Activated T-helper 9 cell treated with anti-CD3 and anti-CD28 coated beads, Interleukin-2, amount 50 U/mL, for 16 hours (primary cell): ENCODE data around the gene SMARCD2.
A peak's percentile ranks its signal among the peaks of the same experiment; 100 is the strongest.
"Not testable (repeated sequence)": the region's sequence is repeated elsewhere in the genome, so short reads cannot be mapped to it uniquely, and the experiment has no call there.

Experiments
- DNase-seq: peaks from one replicate; pipeline ENCODE4 v3.0.0-alpha.2; 2020; ENCODE audit warnings: low read depth

Gene SMARCD2

GRCh38 chr17:63850401-63850800 lies 7.9 kb upstream of the SMARCD2 start:
- DNase-seq = no peak

DNA sequence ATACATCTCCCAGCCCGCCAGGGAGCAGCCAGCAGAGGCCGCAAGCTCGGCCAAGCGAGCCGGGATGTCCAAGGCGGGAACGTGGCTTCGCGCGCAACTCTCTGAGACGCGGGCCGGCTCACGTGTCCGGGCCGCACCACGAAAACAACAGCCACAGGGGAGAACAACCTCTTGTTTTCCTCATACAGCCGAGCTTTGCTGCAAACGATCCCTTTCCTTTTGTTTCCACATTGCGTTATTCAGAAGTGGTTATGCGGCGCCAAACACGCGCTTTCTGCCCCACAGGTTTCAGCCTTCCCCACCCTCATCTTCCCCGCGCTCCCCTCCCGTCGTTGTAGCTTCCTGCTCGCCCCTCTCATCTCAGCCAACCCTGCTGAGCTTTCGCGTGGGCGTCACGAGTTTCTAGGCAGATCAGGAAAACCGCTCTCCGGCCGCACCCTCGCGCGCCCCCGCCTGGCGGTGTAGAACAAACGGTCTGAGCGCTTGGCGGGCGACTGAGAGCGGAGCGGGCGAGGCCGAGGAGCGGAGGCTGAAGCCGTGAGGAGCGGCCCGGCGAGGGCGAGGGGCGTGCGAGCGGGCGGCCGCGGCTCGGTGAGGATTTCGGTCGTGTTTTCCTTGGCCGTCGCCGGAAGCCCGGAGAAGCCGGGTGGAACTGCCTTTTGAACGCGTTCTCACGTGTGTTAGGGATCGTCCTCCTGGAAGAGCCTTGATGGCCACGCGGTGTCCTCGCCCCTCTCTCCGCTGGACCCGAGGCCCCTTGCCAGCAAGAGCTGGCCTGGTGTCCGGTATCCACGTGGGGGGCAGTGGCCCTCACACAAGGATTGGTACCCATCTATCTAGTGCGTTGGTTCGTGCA lies 6.6 kb upstream of the SMARCD2 start:
- peak; percentile 91 for DNase-seq

- DNase-seq = no peak
These were observed 5.2 kb upstream of the SMARCD2 start for GRCh38 chr17:63847525-63848249.

DNA sequence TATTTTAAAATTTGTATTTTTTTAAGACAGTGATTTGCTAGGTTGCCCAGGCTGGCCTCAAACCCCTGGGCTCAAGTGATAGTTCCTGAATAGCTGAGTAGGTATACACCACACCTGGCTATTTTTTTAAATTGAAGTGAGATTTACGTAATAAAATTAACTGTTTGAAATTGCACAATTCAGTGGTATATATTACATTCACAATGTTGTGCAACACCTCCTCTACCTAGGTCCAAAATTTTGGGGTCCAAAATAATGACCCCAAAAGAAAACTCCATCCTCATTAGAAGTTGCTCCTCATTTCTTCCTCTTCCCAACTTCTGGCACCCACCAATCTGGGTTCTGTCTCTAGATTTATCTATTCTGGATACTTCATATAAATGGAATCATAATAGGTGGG lies 3.0 kb upstream of the SMARCD2 start:
- no peak for DNase-seq

GRCh38 chr17:63843910-63844677 lies 1.6 kb upstream of the SMARCD2 start:
- DNase-seq = no peak

DNA sequence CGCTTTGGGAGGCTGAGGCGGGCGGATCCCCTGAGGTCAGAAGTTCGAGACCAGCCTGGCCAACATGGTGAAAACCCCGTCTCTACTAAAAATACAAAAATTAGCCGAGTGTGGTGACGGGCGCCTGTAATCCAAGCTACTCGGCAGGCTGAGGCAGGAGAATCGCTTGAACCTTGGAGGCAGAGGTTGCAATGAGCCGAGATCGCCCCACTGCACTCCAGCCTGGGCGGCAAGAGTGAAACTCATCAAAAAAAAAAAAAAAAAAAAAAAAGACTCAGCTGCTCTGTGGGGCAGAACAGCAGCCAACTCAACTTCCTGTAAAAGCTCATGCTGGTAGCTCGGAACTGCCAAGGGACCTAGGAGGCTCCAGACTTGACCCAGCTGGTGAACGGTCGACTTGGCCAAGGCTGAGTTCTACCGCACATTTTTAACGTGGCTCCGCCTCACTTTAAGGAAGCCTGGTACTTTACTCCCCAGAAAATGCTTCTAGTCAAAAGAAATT lies 953 bp upstream of the SMARCD2 start:
- not testable (repeated sequence) for DNase-seq

DNA sequence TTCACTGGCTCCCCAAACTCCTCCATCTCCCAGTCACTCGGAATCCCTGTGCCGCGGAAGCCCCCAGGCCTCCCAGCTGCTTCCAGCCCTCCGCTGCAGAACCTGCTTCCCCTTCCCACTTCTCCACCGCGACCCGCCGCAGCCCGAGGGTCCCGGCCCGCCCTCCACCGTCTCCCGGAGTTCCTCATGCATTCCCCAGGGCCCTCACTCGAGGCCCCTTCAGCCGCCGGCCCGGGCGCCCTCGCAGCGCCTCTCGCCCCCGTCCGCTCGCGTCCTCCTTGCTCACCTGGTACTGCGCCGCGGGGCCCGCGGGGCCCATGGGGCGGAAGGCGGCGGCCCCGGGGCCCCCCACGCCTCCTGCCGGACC lies 329 bp downstream of the SMARCD2 start:
- no peak for DNase-seq

DNA sequence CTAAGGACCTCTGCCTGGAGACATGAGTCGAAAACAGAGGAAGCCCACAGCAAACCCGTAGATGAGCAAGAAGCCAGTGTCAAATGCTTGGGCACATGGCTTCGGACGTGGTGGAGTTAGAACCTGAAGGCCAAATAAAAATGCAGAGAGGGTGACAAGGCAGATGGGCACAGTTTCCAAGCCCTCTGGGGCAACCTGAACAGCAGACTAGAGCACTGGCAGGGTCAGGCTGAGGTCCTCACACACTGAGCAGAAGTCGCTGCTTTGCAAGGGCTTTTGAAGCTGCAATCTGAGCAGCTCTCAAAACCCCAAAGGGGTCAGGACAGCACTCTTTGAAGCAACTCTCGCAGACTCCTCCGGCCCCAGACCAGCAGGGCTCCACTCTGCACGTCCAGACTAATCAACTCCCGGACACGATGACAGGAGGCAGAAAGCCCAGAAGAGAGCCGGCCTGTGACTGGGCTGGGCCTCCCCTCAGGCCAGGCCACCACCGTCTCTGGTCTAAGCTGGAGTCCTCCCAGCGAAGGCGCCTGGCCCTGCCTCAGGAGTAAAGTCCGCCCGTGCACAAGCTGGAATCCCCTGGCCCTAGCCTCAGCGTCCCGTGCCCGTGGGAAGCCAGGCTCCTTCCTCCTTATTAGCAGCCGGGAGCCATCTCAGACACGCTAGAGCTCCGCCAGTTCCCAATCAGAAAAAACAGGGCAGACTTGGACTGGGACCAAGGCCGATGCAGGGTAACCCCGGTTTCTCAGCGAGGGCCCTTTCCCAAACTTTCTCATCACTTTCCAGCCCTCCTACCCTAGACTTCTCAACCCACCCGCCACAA lies 924 bp downstream of the SMARCD2 start:
- no peak for DNase-seq

GRCh38 chr17:63840591-63841349 lies 1.7 kb downstream of the SMARCD2 start:
- no peak for DNase-seq

DNA sequence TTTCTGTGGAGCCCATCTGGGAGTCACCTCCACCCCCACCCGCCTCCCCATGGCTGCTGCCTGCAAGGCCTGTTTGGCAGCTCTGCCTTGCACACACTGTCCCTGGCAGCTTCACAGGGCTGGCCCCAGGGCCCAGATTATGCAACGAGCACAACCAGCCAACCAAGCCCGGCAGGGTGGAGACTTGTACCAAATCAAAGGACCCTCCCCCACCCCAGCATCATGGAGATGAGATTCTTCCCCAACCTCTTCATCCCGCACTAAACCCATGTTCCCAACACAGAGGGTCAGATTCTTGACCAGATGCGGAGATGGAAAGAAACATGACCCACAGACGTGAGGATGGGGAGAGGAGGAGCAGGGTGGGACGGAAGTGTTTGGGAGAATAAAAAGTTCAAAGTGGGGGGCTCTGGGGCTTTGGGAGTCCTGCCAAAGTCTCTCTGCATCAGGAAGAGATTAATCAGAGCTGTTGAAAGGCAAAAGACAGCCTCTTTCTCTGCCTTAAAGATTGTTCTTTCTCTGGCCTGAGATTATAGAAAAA lies 3.8 kb downstream of the SMARCD2 start:
- DNase-seq = no peak

DNA sequence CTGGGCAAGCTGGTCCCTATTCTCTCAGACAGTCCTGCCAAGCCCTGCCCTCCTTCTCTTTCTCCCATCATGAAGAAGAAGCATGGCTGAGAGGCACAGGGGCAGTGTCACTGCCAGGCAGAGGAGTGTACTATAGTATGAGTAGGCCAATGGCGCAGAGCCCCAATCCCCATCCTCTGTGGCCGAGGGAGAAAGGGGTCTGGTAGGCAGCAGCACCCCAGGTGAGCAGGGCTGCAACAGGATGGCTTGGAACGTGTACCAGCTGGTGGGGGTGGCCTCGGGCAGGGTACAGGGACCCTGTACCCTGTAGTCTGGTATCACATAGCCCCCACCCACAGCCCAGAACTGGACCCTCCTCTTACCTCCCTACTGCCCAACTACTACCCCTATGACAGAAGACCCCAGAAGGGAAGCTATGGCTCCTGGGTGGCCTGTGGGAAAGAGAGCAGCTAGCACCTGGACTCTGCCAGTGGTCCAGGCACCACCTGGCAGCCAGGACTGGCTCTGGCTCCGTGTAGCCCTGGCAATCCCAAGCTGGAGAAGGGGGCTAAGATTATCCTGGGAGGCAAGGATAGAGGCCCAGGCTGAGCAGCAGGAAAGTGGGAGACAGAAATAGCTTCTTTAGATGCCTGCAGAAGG lies 4.4 kb downstream of the SMARCD2 start:
- no peak for DNase-seq

GRCh38 chr17:63837480-63837879 lies 5.0 kb downstream of the SMARCD2 start:
- DNase-seq = no peak

DNA sequence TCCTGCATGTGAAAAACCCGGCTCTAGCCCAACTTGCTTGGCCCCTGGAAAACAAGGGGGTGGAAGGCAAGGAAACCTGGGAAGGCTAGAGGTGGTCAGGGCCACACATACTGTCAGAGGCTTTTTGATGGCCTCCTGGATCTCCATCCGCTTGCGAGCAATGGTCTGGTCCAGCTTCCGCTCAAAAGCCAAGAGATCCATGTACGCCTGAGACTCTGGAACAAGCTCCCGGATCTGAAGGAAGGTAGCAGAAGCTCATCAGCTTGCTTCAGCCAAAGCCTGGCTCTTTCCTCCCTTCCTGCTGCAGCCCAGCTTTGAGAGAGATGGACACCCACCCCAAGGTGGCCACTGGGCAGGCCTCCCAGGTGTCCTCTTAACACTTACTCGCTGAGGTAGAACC lies 5.7 kb downstream of the SMARCD2 start:
- no peak for DNase-seq

- no peak for DNase-seq
These were observed 7.2 kb downstream of the SMARCD2 start for GRCh38 chr17:63835167-63835720.

DNA sequence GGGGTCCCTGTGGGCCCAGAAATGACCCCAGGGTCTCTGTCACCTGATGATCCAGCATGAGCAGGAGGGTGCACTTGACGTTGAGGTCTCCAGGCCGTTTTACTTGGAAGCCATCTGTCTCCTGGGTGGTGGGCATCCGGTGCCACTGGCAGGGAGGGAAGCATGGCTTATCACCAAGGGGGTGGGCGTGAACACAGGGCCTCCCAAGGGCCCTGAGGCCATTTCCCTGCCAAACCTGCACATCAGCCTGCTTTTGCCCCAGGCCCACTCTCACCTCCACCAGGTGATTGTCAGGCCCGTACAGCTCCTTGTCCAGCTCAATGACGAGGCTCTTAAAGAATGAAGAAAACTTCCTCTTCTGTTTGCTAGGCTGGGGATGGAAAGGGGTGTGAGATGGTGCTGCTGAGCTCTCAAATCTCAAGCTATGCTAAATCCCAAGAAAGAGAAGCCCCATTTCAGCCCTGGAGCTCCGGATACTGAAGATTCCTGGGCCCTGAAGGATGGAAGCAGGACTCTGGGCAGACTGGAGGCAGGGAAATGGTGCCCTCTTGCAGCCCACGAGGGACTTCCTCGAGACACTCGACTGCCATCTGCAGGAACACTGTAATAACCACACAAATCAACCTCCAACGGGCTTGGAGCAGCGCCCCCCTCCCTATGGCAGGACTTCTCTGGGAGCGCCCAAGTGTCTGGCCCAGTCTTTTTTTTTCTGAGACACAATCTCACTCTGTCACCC lies 7.9 kb downstream of the SMARCD2 start:
- peak; percentile 50 for DNase-seq

GRCh38 chr17:63833741-63834373 lies 8.6 kb downstream of the SMARCD2 start:
- no peak for DNase-seq

DNA sequence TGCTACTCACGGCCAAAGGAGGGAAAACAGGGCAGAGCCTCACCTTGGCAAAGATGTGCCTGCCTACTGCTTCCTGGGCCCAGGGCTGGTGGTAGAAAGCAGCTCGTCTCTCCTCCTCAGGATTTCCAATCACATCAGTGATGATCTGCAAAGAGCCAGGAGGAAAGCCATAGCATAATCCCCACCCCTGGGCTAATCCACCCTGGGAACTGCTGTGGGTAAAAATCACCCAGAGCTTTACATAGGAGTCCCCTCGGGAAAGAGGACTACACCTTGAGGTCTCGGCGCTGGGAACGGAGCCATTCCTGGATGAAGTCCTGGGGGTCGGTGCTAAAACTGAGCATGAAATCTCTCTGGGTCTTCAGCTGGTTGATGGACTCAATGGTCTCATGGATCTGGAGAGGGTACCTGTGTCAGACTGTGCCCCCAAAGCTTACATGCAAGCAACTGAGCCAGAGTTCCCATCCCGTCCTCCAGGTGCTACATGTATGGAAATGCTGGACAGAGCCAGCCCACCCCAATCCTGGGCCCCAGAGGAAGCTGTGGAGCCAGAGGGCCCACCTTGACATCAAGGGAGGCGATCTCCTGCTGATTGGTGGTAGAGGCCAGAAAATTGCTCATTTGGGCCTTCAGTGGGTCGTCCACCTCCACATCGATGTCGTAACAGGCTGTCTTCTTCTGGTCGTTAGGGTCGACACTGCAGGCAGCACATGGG lies 9.3 kb downstream of the SMARCD2 start:
- DNase-seq = no peak

GRCh38 chr17:63832455-63832854 lies 10.0 kb downstream of the SMARCD2 start:
- no peak for DNase-seq
